SH-SY5Y (cell line): ENCODE measurements around the gene AOC1.

Experiments used
- GATA2 ChIP-seq: IDR thresholded peaks from 2 replicates; pipeline ENCODE4 v1.6.1; 2011; ENCODE audit warnings: mild to moderate bottlenecking, low read depth, low read length
- GATA3 ChIP-seq: IDR thresholded peaks from 2 replicates; pipeline ENCODE4 v1.6.1; 2011; ENCODE audit warnings: low read depth, mild to moderate bottlenecking, low read length, moderate library complexity

The AOC1 gene

GRCh38 chr7:150852371-150852905 lies at the start of gene AOC1:
AOC1 (plus strand) TSS chr7:150852517; CDS start chr7:150856471, 3,954 bp downstream.
- TF ChIP-seq GATA3, result no peak
- TF ChIP-seq GATA2, result no peak

GRCh38 chr7:150803161-150803860 lies 49.0 kb upstream of the AOC1 start:
- TF ChIP-seq GATA3 (no peak), GATA2 (no peak)

GRCh38 chr7:150804802-150805201 lies 47.5 kb upstream of the AOC1 start:
- no peak for TF ChIP-seq GATA3
- no peak for TF ChIP-seq GATA2

GRCh38 chr7:150805864-150806263 lies 46.5 kb upstream of the AOC1 start:
- TF ChIP-seq GATA3 (no peak), GATA2 (no peak)

- TF ChIP-seq GATA3 (no peak), GATA2 (no peak)
These were observed 45.9 kb upstream of the AOC1 start for GRCh38 chr7:150806454-150806853.

GRCh38 chr7:150806863-150807262 lies 45.5 kb upstream of the AOC1 start:
- TF ChIP-seq GATA2 (no peak), GATA3 (no peak)

- no peak for TF ChIP-seq GATA2
- no peak for TF ChIP-seq GATA3
These were observed 37.9 kb upstream of the AOC1 start for GRCh38 chr7:150814328-150815001.

- no peak for TF ChIP-seq GATA2
- TF ChIP-seq GATA3, result no peak
These were observed 33.3 kb upstream of the AOC1 start for GRCh38 chr7:150818971-150819370.

GRCh38 chr7:150820148-150820547 lies 32.2 kb upstream of the AOC1 start:
- no peak for TF ChIP-seq GATA2
- TF ChIP-seq GATA3, result no peak

GRCh38 chr7:150820578-150821198 lies 31.6 kb upstream of the AOC1 start:
- TF ChIP-seq GATA2 (no peak), GATA3 (no peak)

- TF ChIP-seq GATA2, result no peak
- TF ChIP-seq GATA3, result no peak
These were observed 29.3 kb upstream of the AOC1 start for GRCh38 chr7:150823043-150823442.

- TF ChIP-seq GATA3, result no peak
- no peak for TF ChIP-seq GATA2
These were observed 28.7 kb upstream of the AOC1 start for GRCh38 chr7:150823484-150824126.

GRCh38 chr7:150824379-150825177 lies 27.7 kb upstream of the AOC1 start:
- TF ChIP-seq GATA3 (no peak), GATA2 (no peak)
